ENCODE data around the gene PTPRG.

DNA sequence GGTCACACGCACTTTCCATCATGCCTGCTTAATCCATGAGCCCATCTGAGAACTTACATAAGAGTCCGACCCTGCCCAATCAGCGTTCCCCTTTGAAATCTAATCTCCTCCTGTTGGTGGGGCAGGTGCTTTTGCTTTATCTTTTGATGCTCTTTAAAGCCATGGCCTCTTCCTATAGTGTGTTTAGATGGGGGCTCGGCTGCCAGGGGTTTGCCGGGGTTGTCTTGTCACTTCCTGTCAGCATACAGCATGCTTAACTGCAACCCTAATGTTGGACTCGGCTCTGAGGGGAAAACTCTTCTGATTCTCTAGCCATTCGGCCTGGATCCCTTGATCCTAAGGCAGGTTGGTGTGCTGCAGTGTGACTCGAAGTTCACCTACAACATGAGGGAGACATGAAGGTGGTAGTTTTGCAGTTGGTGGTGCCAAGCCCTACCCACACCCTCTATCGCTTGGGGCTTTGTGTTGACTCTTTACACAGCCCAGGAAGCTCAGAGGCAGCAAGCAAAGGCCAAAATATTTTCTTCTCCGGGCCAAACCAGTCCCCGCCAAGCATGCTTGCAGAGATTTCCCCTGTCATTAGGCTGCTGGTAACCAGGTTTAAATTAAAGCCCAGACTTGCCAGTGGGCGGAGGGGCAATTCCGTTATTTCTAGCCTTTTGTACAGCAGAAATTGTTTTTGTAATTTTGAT, 593.2 kb downstream of the PTPRG start:
- TF ChIP-seq, protein P1, sequence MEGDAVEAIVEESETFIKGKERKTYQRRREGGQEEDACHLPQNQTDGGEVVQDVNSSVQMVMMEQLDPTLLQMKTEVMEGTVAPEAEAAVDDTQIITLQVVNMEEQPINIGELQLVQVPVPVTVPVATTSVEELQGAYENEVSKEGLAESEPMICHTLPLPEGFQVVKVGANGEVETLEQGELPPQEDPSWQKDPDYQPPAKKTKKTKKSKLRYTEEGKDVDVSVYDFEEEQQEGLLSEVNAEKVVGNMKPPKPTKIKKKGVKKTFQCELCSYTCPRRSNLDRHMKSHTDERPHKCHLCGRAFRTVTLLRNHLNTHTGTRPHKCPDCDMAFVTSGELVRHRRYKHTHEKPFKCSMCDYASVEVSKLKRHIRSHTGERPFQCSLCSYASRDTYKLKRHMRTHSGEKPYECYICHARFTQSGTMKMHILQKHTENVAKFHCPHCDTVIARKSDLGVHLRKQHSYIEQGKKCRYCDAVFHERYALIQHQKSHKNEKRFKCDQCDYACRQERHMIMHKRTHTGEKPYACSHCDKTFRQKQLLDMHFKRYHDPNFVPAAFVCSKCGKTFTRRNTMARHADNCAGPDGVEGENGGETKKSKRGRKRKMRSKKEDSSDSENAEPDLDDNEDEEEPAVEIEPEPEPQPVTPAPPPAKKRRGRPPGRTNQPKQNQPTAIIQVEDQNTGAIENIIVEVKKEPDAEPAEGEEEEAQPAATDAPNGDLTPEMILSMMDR (conservative IDR thresholded peaks at IDR 0.05; ENCODE audit: low read length) = no peak
- no peak for TF ChIP-seq EZH2phosphoT487 (IDR thresholded peaks at IDR 0.05; ENCODE audit: borderline replicate concordance)

Data from Loucy (cell line).